SK-N-SH (cell line): ENCODE results near the gene HK1. TPM values are rescaled to one million over a fixed set of nuclear protein-coding genes. Genes with fewer than 3 reads are reported as not detected.

Source experiments
- CTCF ChIA-PET: fragments of 300-600, 350-600 bp; formaldehyde crosslinking; extraction: SDS; loops from one replicate; lab custom pipeline; 2021; lab: Yijun Ruan, JAX
- POLR2A ChIA-PET: fragments of 350-600 bp; sonication (Branson Sonifier 250); formaldehyde crosslinking; extraction: SDS; loops from one replicate; lab custom pipeline; 2020; ENCODE audit warnings: antibody characterized with exemption, inconsistent platforms; lab: Yijun Ruan, JAX
- DNase-seq: peaks from one replicate; pipeline ENCODE4 v3.0.0; 2012
- H2AFZ ChIP-seq: fragments of 200-600 bp; sonication (generic); 2 replicates; pipeline ENCODE4 v1.8.1; 2016; ENCODE audit warnings: antibody characterized with exemption, mild to moderate bottlenecking, low read depth
- H3F3A ChIP-seq: fragments of 200-600 bp; sonication (generic); replicated peaks from 2 replicates; pipeline ENCODE3; 2016; ENCODE audit warnings: antibody characterized with exemption, mild to moderate bottlenecking; ENCODE audit not compliant: insufficient read depth
- H3K27ac ChIP-seq, 2 experiments: fragments of 200-500 bp in 1 of 2; fragments of 200-600 bp in 1 of 2; sonication (Bioruptor generic) in 1 of 2; sonication (generic), shearing (Covaris generic) in 1 of 2; 2 replicates each; pipeline versions ENCODE4 v1.5.1 to v1.6.1; 2014 to 2016; ENCODE audit warnings: low read depth in 2 of 2, inconsistent platforms in 1 of 2, low read length in 1 of 2, mild to moderate bottlenecking in 1 of 2, mixed read lengths in 1 of 2
- H3K27me3 ChIP-seq: fragments of 200-600 bp; sonication (generic), shearing (Covaris generic); 2 replicates; pipeline ENCODE4 v1.6.1; 2016; ENCODE audit warnings: mixed run types; ENCODE audit not compliant: insufficient read depth
- H3K36me3 ChIP-seq, 2 experiments: fragments of 200-500 bp in 1 of 2; fragments of 200-600 bp in 1 of 2; sonication (Bioruptor generic) in 1 of 2; sonication (generic) in 1 of 2; replicated peaks in 1 of 2; 2 replicates each; pipeline versions ENCODE3 to v1.5.1; 2014 to 2016; ENCODE audit warnings: low read length in 1 of 2, mild to moderate bottlenecking in 1 of 2; ENCODE audit not compliant: insufficient read depth in 2 of 2, control insufficient read depth in 1 of 2
- H3K4me1 ChIP-seq, 2 experiments: fragments of 200-500 bp in 1 of 2; fragments of 200-600 bp in 1 of 2; sonication (Bioruptor generic) in 1 of 2; sonication (generic), shearing (Covaris generic) in 1 of 2; 2 replicates each; pipeline versions ENCODE4 v1.5.1 to v1.6.1; 2014 to 2016; ENCODE audit warnings: low read depth in 1 of 2, low read length in 1 of 2, mixed run types in 1 of 2; ENCODE audit not compliant: insufficient read depth in 2 of 2, control insufficient read depth in 1 of 2
- H3K4me2 ChIP-seq: fragments of 200-600 bp; sonication (generic), shearing (Covaris generic); 2 replicates; pipeline ENCODE4 v1.6.1; 2017; ENCODE audit warnings: mixed run types
- H3K4me3 ChIP-seq, 2 experiments: fragments of 200-500 bp in 1 of 2; fragments of 200-600 bp in 1 of 2; sonication (Bioruptor generic) in 1 of 2; sonication (generic), shearing (Covaris generic) in 1 of 2; 2 replicates each; pipeline versions ENCODE4 v1.5.1 to v1.8.1; 2014 to 2016; ENCODE audit warnings: low read depth in 2 of 2, inconsistent platforms in 1 of 2, low read length in 1 of 2, mild to moderate bottlenecking in 1 of 2, mixed read lengths in 1 of 2, moderate library complexity in 1 of 2
- H3K79me2 ChIP-seq: fragments of 200-600 bp; sonication (generic); 2 replicates; pipeline ENCODE4 v1.8.1; 2017; ENCODE audit warnings: mild to moderate bottlenecking; ENCODE audit not compliant: insufficient read depth
- H3K9ac ChIP-seq: fragments of 200-600 bp; sonication (generic); 2 replicates; pipeline ENCODE4 v1.6.1; 2017; ENCODE audit warnings: mixed run types
- H3K9me2 ChIP-seq: fragments of 200-600 bp; sonication (generic); 2 replicates; pipeline ENCODE4 v1.6.1; 2017; ENCODE audit warnings: mixed run types
- H3K9me3 ChIP-seq: fragments of 200-600 bp; sonication (generic); 2 replicates; pipeline ENCODE4 v1.6.1; 2017; ENCODE audit warnings: mixed run types, mild to moderate bottlenecking, moderate library complexity
- H4K20me1 ChIP-seq: fragments of 200-600 bp; sonication (generic); 2 replicates; pipeline ENCODE4 v1.6.1; 2017; ENCODE audit warnings: mild to moderate bottlenecking, mixed run types; ENCODE audit not compliant: insufficient read depth
- CHD2 ChIP-seq: fragments of 150-350 bp; IDR thresholded peaks from 2 replicates; pipeline ENCODE4 v1.6.1; 2018; ENCODE audit warnings: low read length; ENCODE audit not compliant: partially characterized antibody
- FOXJ3 ChIP-seq: sonication (generic); formaldehyde crosslinking; IDR thresholded peaks from 2 replicates; pipeline ENCODE4 v1.5.1; 2020; ENCODE audit warnings: mild to moderate bottlenecking, missing genetic modification reagents
- GABPA ChIP-seq: IDR thresholded peaks from 2 replicates; pipeline ENCODE4 v1.4.0; 2012; ENCODE audit warnings: low read depth, mild to moderate bottlenecking
- GATA2 ChIP-seq: sonication (generic); formaldehyde crosslinking; IDR thresholded peaks from 2 replicates; pipeline ENCODE4 v1.5.0; 2020; ENCODE audit warnings: mild to moderate bottlenecking, missing genetic modification reagents
- IRF3 ChIP-seq: fragments of 150-350 bp; IDR thresholded peaks from 2 replicates; pipeline ENCODE4 v1.6.1; 2016; ENCODE audit warnings: mild to moderate bottlenecking, low read depth, low read length
- MXI1 ChIP-seq: IDR thresholded peaks from 2 replicates; pipeline ENCODE4 v1.6.1; 2012; ENCODE audit warnings: mild to moderate bottlenecking, low read depth, low read length, improper control_type of control experiment
- NFIC ChIP-seq: IDR thresholded peaks from 2 replicates; pipeline ENCODE4 v1.4.0; 2012; ENCODE audit warnings: borderline replicate concordance
- PBX3 ChIP-seq: IDR thresholded peaks from 2 replicates; pipeline ENCODE4; 2012
- TCF12 ChIP-seq: IDR thresholded peaks from 2 replicates; pipeline ENCODE4 v1.4.0; 2012
- TEAD4 ChIP-seq: IDR thresholded peaks from 2 replicates; pipeline ENCODE4 v1.4.0; 2012; ENCODE audit warnings: mild to moderate bottlenecking, borderline replicate concordance; ENCODE audit not compliant: insufficient read depth
- USF1 ChIP-seq: IDR thresholded peaks from 2 replicates; pipeline ENCODE4 v1.4.0; 2012; ENCODE audit warnings: low read depth, borderline replicate concordance
- WGBS: methylation state at CpG from one replicate; pipeline ENCODE4 v1.1.6; 2017; ENCODE audit warnings: low lambda C conversion rate; 5-methylcytosine and 5-hydroxymethylcytosine counted together
- polyA plus RNA-seq, 3 experiments: library from polyadenylated mRNA; depleted of rRNA; stranded (reverse); fragments of >200 nt; gene quantifications; 2 replicates each; pipeline ENCODE4 v1.2.3, GENCODE V29; 2012

Gene HK1
- polyA plus RNA-seq, 1 of the 3 experiments (the other 2 are of a cell fraction) = 38.7 TPM

- no peaks in the 10 kb centered on the region for H3K9me3 ChIP-seq
- peak within 1 kb of the TSS; percentile 27; the same call in 1 of the 2 replicates for H3K9ac ChIP-seq
- peak within 1 kb of the TSS; percentile 67 to 74 for H3K4me3 ChIP-seq
- H3K4me2 ChIP-seq = peak within 1 kb of the TSS; percentile 93
- ChIA-PET CTCF (interaction anchor here (0.9 to 7.6 kb wide), 16 partner anchors 12 to 278 kb away, joined by 3 to 38 read pairs (median 4); no protein-coding TSS in a partner anchor), POLR2A (interaction anchor here (0.6 kb wide), 1 partner anchor 208 kb away, joined by 3 read pairs; no protein-coding TSS in a partner anchor)
- H3K36me3 ChIP-seq = no peaks in the 10 kb centered on the region
- H3K27me3 ChIP-seq = no peaks in the 10 kb centered on the region
- no peak within 1 kb of the TSS; a peak in 1 of 4 replicates for H3K27ac ChIP-seq
- peaks cover 13 to 20% of the 10 kb centered on the region in 2 experiments; a peak in 2 of 4 replicates for H3K4me1 ChIP-seq
- TF ChIP-seq GABPA (no peak), NFIC (no peak), IRF3 (peak; percentile 53), USF1 (no peak), CHD2 (peak; percentile 55), TEAD4 (no peak), MXI1 (peak; percentile 26; the same call in 1 of the 2 replicates), GATA2 (no peak), TCF12 (no peak), FOXJ3 (CRISPR knock-in tag) (no peak), PBX3 (peak; percentile 99)
- H2AFZ ChIP-seq = peak within 1 kb of the TSS; percentile 87; the same call in 1 of the 2 replicates
- no peaks in the 10 kb centered on the region for H3K79me2 ChIP-seq
- DNase-seq = peak; percentile 96
- 3% methylated on average over 24 of the region's 45 CpGs for WGBS
- H4K20me1 ChIP-seq = no peaks in the 10 kb centered on the region
- H3K9me2 ChIP-seq = no peaks in the 10 kb centered on the region
- H3F3A ChIP-seq = peaks cover 14% of the 10 kb centered on the region
Measured at GRCh38 chr10:69451209-69451783, 173.0 kb downstream of the HK1 start, which contains the start of gene TSPAN15. TSS of gene TSPAN15 (plus strand) at chr10:69451465. CDS start at chr10:69451595, 130 bp downstream.

Other genes starting within 250 kb of the HK1 start
- gene SRGN, start 190.4 kb upstream of the HK1 start, polyA plus RNA-seq (2012; rRNA removed) = 0.06 and 0.10 TPM in 2 replicates
- 10.6 and 12.9 TPM in 2 replicates for gene VPS26A, start 154.3 kb upstream of the HK1 start, polyA plus RNA-seq (2012; rRNA removed)
- gene SUPV3L1, start 98.3 kb upstream of the HK1 start, polyA plus RNA-seq (2012; rRNA removed) = 19.8 and 26.7 TPM in 2 replicates
- 0.06 and 0.10 TPM in 2 replicates for gene HKDC1, start 58.2 kb upstream of the HK1 start, polyA plus RNA-seq (2012; rRNA removed)
- gene TACR2, start 138.4 kb downstream of the HK1 start, polyA plus RNA-seq (2012; rRNA removed) = 0.02 and 0.05 TPM in 2 replicates
- gene TSPAN15, start 173.0 kb downstream of the HK1 start, polyA plus RNA-seq (2012; rRNA removed) = 8.5 and 13.8 TPM in 2 replicates